Measurements from ENCODE around the gene TMEM98. TPM values are rescaled to one million over a fixed set of nuclear protein-coding genes. Genes with fewer than 3 reads are reported as not detected.

Gene TMEM98
- total RNA-seq, 2 donors from 2014 or later, result 134 to 137 TPM

DNA sequence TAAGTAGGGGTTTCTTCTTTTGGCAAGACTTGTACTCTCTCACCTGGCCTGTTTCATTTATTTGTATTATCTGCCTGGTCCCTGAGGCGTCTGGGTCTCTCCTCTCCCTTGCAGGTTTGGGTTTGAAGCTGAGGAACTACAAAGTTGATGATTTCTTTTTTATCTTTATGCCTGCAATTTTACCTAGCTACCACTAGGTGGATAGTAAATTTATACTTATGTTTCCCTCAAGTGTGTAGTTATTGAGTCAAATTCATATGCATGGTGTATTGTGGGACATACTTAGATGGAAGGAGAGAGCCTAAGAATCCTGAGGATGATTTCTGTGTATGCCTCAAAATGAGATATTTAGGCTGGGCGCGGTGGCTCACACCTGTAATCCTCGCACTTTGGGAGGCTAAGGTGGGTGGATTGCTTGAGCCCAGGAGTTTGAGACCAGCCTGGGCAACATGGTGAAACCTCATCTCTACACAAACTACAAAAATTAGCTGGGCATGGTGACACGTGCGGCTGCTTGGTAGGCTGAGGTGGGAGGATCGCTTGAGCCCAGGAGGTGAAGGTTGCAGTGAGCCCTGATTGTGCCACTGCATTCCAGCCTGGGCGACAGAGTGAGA lies 13.6 kb downstream of the TMEM98 start:
- Mint-ChIP-seq H3K27ac (no peak overlapping the region), H3K9me3 (no peaks in the 10 kb centered on the region), H3K4me3 (no peak overlapping the region), H3K4me1 (peaks cover 8% of the 10 kb centered on the region), H3K36me3 (ENCODE audit: low read depth) (peaks cover 53% of the 10 kb centered on the region), H3K27me3 (ENCODE audit: insufficient read depth) (no peaks in the 10 kb centered on the region)
- DNase-seq, result peak; percentile 31
- Histone ChIP-seq H3K27me3 (ENCODE audit: control insufficient read depth, insufficient read depth, low read length, poor library complexity, severe bottlenecking) (no peaks in the 10 kb centered on the region), H3K27ac (ENCODE audit: low read depth, low read length) (no peak overlapping the region), H3K36me3 (ENCODE audit: control insufficient read depth, insufficient read depth, low read length) (peaks cover 53% of the 10 kb centered on the region), H3K9ac (ENCODE audit: extremely low read depth, low read length, poor library complexity, severe bottlenecking) (no peak overlapping the region), H3K4me1 (ENCODE audit: control insufficient read depth, insufficient read depth, low read length) (no peaks in the 10 kb centered on the region), H3K9me3 (ENCODE audit: control insufficient read depth, low read length) (peaks cover 9% of the 10 kb centered on the region), H3K4me3 (ENCODE audit: low read length) (no peak overlapping the region)
- TF ChIP-seq, protein P1, sequence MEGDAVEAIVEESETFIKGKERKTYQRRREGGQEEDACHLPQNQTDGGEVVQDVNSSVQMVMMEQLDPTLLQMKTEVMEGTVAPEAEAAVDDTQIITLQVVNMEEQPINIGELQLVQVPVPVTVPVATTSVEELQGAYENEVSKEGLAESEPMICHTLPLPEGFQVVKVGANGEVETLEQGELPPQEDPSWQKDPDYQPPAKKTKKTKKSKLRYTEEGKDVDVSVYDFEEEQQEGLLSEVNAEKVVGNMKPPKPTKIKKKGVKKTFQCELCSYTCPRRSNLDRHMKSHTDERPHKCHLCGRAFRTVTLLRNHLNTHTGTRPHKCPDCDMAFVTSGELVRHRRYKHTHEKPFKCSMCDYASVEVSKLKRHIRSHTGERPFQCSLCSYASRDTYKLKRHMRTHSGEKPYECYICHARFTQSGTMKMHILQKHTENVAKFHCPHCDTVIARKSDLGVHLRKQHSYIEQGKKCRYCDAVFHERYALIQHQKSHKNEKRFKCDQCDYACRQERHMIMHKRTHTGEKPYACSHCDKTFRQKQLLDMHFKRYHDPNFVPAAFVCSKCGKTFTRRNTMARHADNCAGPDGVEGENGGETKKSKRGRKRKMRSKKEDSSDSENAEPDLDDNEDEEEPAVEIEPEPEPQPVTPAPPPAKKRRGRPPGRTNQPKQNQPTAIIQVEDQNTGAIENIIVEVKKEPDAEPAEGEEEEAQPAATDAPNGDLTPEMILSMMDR (conservative IDR thresholded peaks at IDR 0.05), result peak; percentile 79
- 67 to 88% methylated on average over 1 to 7 of the region's 8 CpGs for WGBS, 2 experiments (ENCODE audit: insufficient coverage in 1 of 2, insufficient read length in 1 of 2)

DNA sequence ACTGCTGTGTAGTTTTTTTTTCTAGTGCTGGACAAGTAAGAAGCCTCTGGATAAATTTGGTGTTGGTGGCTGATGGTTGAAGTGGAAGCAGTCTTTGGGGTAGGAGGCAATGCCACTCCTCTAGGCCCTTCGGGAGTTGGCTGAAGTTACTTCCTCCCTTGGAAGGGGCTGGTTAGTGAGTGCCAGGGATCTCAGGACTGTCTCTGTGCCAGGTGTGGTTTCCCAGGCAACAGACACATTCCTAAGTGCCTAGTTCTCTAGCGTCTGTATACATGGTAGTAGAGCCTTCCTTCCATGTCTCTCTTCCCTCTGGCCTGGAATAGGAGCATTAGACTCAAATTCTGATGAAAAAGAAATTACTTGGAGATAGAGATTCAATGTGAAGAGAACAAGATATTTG lies 15.3 kb downstream of the TMEM98 start:
- H3K4me3 Mint-ChIP-seq, result no peak overlapping the region
- H3K9ac ChIP-seq (ENCODE audit: extremely low read depth, low read length, poor library complexity, severe bottlenecking), result no peak overlapping the region
- TF ChIP-seq, protein P1 (conservative IDR thresholded peaks at IDR 0.05), result no peak
- H3K36me3 ChIP-seq (ENCODE audit: control insufficient read depth, insufficient read depth, low read length), result peaks cover 45% of the 10 kb centered on the region
- H3K4me3 ChIP-seq (ENCODE audit: low read length), result no peak overlapping the region
- H3K36me3 Mint-ChIP-seq (ENCODE audit: low read depth), result peaks cover 40% of the 10 kb centered on the region
- peaks cover 9% of the 10 kb centered on the region for H3K9me3 ChIP-seq (ENCODE audit: control insufficient read depth, low read length)
- no peaks in the 10 kb centered on the region for H3K27me3 ChIP-seq (ENCODE audit: control insufficient read depth, insufficient read depth, low read length, poor library complexity, severe bottlenecking)
- H3K27ac ChIP-seq (ENCODE audit: low read depth, low read length), result no peak overlapping the region
- H3K4me1 ChIP-seq (ENCODE audit: control insufficient read depth, insufficient read depth, low read length), result no peaks in the 10 kb centered on the region
- H3K4me1 Mint-ChIP-seq, result peaks cover under 1% of the 10 kb centered on the region
- H3K27ac Mint-ChIP-seq, result peak overlapping the region; percentile 35
- no peaks in the 10 kb centered on the region for H3K9me3 Mint-ChIP-seq
- H3K27me3 Mint-ChIP-seq (ENCODE audit: insufficient read depth), result peaks cover 2% of the 10 kb centered on the region
- 98 to 100% methylated on average over 1 to 2 of the region's 2 CpGs for WGBS, 2 experiments (ENCODE audit: insufficient coverage in 1 of 2, insufficient read length in 1 of 2)
- DNase-seq, result peak; percentile 35

DNA sequence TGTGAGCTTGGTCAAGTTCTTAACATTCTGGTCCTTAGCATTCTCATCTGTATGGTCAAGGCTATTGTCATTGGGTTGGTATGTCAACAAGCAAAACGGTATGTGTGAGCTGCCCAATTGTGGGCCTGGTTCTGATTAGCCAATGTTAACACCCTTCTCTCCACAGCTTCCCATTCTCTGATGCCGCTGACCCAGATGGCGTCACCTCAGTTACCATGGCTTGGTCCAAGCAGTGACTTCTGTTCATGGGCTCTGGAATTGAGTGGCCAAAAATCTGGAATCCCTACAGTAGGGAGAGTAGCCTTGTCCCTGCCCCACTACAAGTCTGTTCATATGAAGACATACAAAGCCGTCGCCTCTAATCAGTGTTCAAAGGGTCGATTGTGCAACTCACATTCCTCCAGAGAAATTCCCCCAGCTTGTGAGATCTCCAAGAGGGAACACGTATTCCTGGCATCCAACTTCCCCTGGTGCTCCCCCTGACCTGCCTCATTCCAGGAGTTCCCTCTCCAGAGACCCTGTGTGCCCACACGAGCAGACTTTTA lies 15.8 kb downstream of the TMEM98 start:
- H3K27me3 Mint-ChIP-seq (ENCODE audit: insufficient read depth), result peaks cover 3% of the 10 kb centered on the region
- H3K9me3 ChIP-seq (ENCODE audit: control insufficient read depth, low read length), result peaks cover 9% of the 10 kb centered on the region
- 84 to 91% methylated on average over 3 to 8 of the region's 8 CpGs for WGBS, 2 experiments (ENCODE audit: insufficient coverage in 1 of 2, insufficient read length in 1 of 2)
- no peak overlapping the region for H3K4me3 Mint-ChIP-seq
- H3K27me3 ChIP-seq (ENCODE audit: control insufficient read depth, insufficient read depth, low read length, poor library complexity, severe bottlenecking), result no peaks in the 10 kb centered on the region
- no peaks in the 10 kb centered on the region for H3K9me3 Mint-ChIP-seq
- TF ChIP-seq, protein P1 (conservative IDR thresholded peaks at IDR 0.05), result no peak
- peaks cover 35% of the 10 kb centered on the region for H3K36me3 Mint-ChIP-seq (ENCODE audit: low read depth)
- H3K4me3 ChIP-seq (ENCODE audit: low read length), result no peak overlapping the region
- no peak overlapping the region for H3K9ac ChIP-seq (ENCODE audit: extremely low read depth, low read length, poor library complexity, severe bottlenecking)
- H3K4me1 ChIP-seq (ENCODE audit: control insufficient read depth, insufficient read depth, low read length), result no peaks in the 10 kb centered on the region
- H3K36me3 ChIP-seq (ENCODE audit: control insufficient read depth, insufficient read depth, low read length), result peaks cover 40% of the 10 kb centered on the region
- peak; percentile 50 for DNase-seq
- H3K27ac Mint-ChIP-seq, result peak overlapping the region; percentile 66
- H3K27ac ChIP-seq (ENCODE audit: low read depth, low read length), result no peak overlapping the region
- no peaks in the 10 kb centered on the region for H3K4me1 Mint-ChIP-seq

All from endodermal cell (in vitro differentiated cells).